MG63 (cell line): Measurements from ENCODE around the gene SVOPL. TPM values are rescaled to one million over a fixed set of nuclear protein-coding genes. Genes with fewer than 3 reads are reported as not detected.

Experiments used
- DNase-seq: peaks from one replicate; pipeline ENCODE4 v3.0.0-alpha.2; 2020
- H3K27me3 ChIP-seq: fragments of 250-450 bp; sonication (Bioruptor Pico); 2 replicates; pipeline ENCODE4 v1.5.1; 2020; ENCODE audit warnings: mild to moderate bottlenecking, moderate library complexity
- H3K36me3 ChIP-seq: fragments of 250-450 bp; sonication (Bioruptor Pico); 2 replicates; pipeline ENCODE4 v1.5.1; 2020; ENCODE audit warnings: mild to moderate bottlenecking, moderate library complexity
- H3K4me3 ChIP-seq: fragments of 250-450 bp; sonication (Bioruptor Pico); 2 replicates; pipeline ENCODE4 v1.5.1; 2020; ENCODE audit warnings: mild to moderate bottlenecking, moderate library complexity
- H3K9me3 ChIP-seq: fragments of 250-450 bp; sonication (Bioruptor Pico); 2 replicates; pipeline ENCODE4 v1.5.1; 2020; ENCODE audit warnings: mild to moderate bottlenecking, moderate library complexity
- total RNA-seq: library from RNA; depleted of rRNA; stranded (reverse); fragments of >200 nt; shearing (Covaris generic); gene quantifications from 2 replicates; pipeline ENCODE4 v1.2.3, GENCODE V29; 2014; ENCODE audit warnings: low replicate concordance

The SVOPL gene
- total RNA-seq, 1 experiment from 2014 or later = not detected

DNA sequence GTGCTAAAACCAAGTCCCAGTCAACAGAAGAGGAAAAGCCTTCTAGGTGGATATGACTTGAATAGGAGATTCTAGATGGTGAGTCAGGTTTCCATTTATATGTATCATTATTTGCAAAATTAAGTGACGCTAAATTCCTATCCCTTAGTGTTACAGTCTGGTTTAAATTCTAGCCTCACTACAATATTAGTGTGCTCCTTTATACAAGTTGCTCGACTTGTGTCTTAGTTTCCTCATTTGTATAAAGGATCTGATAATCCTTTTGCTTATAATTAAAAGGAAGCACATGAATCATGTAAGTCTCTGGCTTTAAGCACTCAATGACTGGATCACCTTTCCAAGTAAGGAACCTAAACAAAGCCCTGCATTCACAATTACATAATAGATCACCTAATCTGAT is 105.7 kb downstream of the SVOPL start:
- Histone ChIP-seq H3K4me3 (no peak overlapping the region), H3K27me3 (no peaks in the 10 kb centered on the region), H3K9me3 (no peaks in the 10 kb centered on the region), H3K36me3 (no peaks in the 10 kb centered on the region)
- DNase-seq = no peak

DNA sequence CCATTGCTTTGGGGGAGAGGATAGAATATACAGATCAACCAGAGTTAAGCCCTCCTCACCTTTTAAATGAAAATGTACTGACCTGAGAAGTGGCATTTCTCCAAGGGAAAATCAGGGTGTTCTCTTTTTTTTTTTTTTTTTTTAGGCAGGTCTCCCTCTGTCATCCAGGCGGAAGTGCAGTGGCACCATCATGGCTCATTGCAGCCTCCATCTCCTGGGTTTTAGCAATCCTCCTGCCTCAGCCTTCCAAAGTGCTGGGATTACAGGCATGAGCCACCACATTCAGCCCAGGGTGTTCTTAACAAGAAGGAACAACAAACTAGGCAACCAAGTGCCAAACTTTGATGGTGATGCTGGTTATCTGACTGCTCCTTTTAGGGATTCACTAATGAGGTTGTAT is 111.0 kb downstream of the SVOPL start:
- Histone ChIP-seq H3K36me3 (no peaks in the 10 kb centered on the region), H3K9me3 (no peaks in the 10 kb centered on the region), H3K27me3 (no peaks in the 10 kb centered on the region), H3K4me3 (no peak overlapping the region)
- no peak for DNase-seq

DNA sequence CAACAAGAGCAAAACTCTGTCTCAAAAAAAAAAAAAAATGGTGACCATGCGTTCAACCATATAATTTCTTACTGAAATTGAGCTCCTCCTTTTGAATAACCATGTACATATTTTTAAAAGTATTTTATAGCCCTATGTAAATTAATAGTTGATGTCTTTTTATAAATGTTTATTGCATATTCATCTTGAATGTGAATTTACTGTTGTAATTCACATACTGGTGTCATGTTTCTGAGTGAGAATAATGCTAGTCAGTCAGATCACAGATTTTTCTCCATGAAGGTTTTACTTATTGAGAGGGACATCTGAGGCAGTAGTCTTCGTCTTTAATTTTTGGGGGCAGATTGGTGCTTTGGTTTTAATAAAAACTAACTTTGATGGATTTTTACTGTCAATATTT is 112.2 kb downstream of the SVOPL start:
- H3K9me3 ChIP-seq = no peaks in the 10 kb centered on the region
- H3K27me3 ChIP-seq = no peaks in the 10 kb centered on the region
- peaks cover 5% of the 10 kb centered on the region; the same call in 1 of the 2 replicates for H3K36me3 ChIP-seq
- no peak for DNase-seq
- no peak overlapping the region for H3K4me3 ChIP-seq

DNA sequence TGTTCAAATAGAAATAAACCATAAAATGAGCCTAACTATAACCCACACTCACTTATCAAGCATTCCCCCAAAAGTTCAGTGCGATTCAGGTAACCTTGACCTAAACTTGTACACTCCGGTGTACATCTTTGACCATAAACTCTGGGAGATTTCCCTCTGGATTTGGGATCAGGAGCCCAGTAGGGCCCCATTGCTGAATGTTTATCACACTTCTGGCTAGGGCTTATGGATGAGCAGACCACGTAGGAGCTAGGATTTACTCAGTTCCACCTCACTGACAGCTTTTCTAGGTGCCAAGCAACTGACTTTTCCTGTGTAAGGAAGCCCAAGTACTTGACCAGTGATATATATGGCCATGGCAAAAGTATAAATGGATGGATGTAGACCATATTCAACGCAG is 113.7 kb downstream of the SVOPL start:
- Histone ChIP-seq H3K36me3 (peaks cover 5% of the 10 kb centered on the region; the same call in 1 of the 2 replicates), H3K27me3 (no peaks in the 10 kb centered on the region), H3K9me3 (no peaks in the 10 kb centered on the region), H3K4me3 (no peak overlapping the region)
- DNase-seq = no peak

DNA sequence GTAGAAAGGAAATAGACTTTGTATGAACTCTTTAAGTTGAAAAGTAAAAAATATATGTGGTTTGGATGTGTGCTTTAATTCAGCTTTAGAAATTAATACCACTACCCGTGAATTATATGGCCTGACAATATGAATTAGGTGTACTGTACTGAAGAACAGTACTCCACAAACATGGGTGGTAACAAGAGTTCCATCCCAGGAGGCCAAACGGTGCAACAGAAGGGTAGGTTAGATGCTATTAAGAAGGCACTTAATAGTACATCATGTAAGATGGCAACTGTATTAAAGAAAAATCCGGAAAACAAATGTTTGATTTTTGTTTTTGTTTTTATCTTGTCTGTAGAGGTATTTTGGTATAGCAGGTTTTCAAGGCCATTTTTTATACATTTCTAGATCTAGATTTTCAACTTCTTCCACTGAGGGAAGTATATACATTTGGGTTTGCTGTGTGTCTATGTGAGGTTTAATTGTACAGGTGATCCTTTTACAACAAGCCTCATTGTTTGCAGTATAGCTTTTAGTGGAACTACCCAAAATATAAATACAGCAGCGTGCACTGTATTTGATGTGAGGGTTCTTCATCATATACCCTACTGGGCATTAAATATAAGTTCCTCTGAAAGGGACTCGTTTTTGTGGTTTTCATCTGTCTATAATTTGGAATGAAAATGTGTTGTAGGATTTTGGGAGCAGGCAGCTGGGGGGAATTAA is 115.7 kb downstream of the SVOPL start:
- Histone ChIP-seq H3K27me3 (no peaks in the 10 kb centered on the region), H3K36me3 (peaks cover 5% of the 10 kb centered on the region; the same call in 1 of the 2 replicates), H3K9me3 (no peaks in the 10 kb centered on the region), H3K4me3 (no peak overlapping the region)
- no peak for DNase-seq

DNA sequence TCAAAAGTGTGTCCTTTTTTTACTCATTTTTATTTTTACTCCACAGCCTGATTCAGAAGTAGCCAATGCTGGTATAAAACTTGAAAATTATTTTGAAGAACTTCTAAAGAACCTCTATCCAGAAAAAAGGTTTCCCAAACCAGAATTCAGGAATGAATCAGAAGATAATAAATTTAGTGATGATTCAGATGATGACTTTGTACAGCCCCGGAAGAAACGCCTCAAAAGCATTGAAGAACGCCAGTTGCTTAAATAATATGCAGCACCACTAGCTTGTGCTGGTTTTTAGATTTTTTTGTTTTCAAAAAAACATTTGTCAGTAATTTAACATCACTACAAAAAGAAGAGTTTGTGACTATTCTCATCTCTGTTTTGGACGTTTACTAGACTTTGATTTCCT is 116.5 kb downstream of the SVOPL start:
- Histone ChIP-seq H3K27me3 (no peaks in the 10 kb centered on the region), H3K4me3 (no peak overlapping the region), H3K9me3 (no peaks in the 10 kb centered on the region), H3K36me3 (peaks cover 5% of the 10 kb centered on the region; the same call in 1 of the 2 replicates)
- no peak for DNase-seq

DNA sequence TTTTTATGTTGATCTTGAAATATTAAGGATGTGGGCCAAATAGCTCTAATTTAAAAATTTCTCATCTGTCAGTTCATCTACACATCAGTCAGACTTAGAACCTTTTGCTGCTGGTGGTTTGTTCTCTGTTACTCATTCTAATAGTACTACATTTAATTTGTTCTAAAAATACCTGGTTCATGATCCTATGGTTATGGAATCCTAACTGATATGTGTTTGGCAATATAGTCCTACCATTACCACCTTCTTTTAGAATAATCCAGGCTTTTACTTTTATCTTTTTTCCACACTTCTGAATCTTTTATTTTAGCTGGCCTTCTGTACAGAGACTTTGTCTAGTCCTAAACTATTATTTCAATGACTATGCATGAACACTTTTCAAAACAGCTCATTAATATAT is 116.9 kb downstream of the SVOPL start:
- peaks cover 5% of the 10 kb centered on the region; the same call in 1 of the 2 replicates for H3K36me3 ChIP-seq
- H3K4me3 ChIP-seq = no peak overlapping the region
- no peaks in the 10 kb centered on the region for H3K9me3 ChIP-seq
- no peak for DNase-seq
- H3K27me3 ChIP-seq = no peaks in the 10 kb centered on the region

DNA sequence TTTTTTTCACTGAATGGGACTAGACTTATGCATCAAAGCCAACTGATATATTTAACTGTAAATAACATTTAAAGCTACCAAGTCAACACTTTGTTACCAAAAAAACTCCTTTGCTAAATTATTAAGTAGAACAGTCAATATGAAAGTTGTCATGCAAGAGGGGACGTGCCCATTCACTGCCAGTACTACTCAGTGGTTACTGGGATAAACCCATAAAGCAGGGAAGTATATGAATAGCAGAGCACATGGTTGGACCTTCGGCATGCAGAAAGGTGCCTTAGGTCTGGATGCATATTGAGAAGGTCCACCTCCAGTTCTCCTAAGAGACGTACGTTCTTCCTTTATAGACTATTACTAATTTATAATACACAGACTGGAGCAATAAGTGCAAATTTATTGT is 120.1 kb downstream of the SVOPL start:
- no peaks in the 10 kb centered on the region for H3K9me3 ChIP-seq
- H3K36me3 ChIP-seq = peaks cover 5% of the 10 kb centered on the region; the same call in 1 of the 2 replicates
- DNase-seq = no peak
- no peaks in the 10 kb centered on the region for H3K27me3 ChIP-seq
- no peak overlapping the region for H3K4me3 ChIP-seq

DNA sequence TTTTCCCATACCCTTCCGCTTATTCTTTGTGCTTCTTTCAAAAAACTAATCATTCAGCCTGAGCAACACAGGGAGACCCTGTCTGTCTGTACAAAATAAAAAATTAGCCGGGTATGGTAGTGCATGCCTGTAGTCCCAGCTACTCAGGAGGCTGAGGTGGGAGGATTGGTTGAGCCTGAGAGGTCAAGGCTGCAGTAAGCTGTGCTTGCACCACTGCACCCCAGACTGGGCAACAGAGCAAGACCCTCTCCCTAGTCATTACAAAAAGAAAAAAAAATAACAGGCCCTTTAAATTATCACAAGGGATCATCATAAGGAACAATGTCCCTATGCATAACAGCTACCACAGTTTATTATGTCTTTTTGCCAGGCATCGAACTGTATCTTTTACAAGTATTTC is 121.5 kb downstream of the SVOPL start:
- Histone ChIP-seq H3K9me3 (no peaks in the 10 kb centered on the region), H3K4me3 (no peak overlapping the region), H3K36me3 (peaks cover 2% of the 10 kb centered on the region; the same call in 1 of the 2 replicates), H3K27me3 (no peaks in the 10 kb centered on the region)
- DNase-seq = no peak

DNA sequence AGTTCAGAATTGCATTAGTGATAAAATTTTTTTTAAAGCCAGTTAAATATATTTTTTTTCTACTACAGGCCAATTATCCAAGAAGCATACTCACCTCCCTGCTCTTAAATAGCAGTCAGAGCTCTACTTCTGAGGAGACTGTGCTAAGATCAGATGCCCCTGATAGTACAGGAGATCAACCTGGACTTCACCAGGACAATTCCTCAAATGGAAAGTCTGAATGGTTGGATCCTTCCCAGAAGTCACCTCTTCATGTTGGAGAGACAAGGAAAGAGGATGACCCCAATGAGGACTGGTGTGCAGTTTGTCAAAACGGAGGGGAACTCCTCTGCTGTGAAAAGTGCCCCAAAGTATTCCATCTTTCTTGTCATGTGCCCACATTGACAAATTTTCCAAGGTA is 122.0 kb downstream of the SVOPL start:
- Histone ChIP-seq H3K4me3 (no peak overlapping the region), H3K9me3 (no peaks in the 10 kb centered on the region), H3K36me3 (no peaks in the 10 kb centered on the region), H3K27me3 (no peaks in the 10 kb centered on the region)
- DNase-seq = no peak

DNA sequence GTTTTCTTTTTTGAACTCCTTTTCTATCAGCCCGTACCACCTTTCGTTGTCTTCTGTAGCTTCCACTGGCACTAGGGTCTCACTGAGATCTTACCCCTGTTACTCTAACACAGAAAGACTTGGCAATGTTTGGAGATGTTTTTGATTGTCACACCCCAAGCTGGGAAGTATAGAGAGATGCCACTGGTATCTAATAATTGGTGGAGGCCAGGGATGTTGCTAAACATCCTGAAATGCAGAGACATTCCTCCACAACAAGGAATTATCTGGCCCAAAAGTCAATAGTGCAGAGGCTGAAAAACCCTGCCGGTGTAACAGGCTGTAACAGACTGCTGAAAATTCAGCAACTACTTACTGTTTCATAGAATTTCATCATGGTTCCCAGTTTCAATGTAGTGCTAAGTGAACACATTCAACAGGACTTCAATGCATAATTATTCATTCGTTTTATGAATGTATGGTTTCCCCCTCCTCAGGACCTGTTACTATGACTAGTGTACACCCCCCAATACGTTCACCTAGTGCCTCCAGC is 125.2 kb downstream of the SVOPL start:
- Histone ChIP-seq H3K27me3 (no peaks in the 10 kb centered on the region), H3K9me3 (no peaks in the 10 kb centered on the region), H3K4me3 (no peak overlapping the region), H3K36me3 (peaks cover 4% of the 10 kb centered on the region)
- DNase-seq = no peak

DNA sequence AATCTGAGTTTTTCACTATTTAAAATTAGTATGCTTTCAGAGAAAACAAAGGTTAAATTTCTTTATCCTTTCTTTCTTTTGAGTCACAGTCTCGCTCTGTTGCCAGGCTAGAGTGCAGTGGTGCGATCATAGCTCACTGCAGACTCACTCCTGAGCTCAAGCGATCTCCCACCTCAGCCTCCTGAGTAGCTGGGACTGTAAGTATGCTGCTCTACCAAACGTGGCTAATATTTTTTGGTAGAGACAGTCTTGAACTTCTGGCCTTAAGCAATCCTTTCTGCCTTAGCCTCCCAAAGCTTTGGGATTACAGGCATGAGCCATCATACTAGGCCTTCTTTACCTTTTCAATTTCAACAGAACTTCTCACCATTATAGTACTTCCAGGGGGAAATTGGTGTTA is 127.4 kb downstream of the SVOPL start:
- H3K4me3 ChIP-seq = no peak overlapping the region
- peaks cover 4% of the 10 kb centered on the region for H3K36me3 ChIP-seq
- no peaks in the 10 kb centered on the region for H3K9me3 ChIP-seq
- no peaks in the 10 kb centered on the region for H3K27me3 ChIP-seq
- no peak for DNase-seq

DNA sequence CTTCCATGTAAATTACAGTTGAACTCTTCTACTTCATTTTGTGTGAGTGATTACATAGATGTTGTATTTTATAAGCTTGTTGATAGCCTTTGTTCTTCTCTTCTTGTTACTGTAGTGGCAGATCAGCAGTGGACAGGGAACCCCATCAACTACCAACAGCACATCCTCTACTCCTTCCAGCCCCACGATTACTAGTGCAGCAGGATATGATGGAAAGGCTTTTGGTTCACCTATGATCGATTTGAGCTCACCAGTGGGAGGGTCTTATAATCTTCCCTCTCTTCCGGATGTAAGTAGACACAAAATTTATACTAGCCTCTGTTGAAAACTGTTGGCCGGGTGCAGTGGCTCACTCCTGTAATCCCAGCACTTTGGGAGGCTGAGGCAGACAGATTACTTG is 130.4 kb downstream of the SVOPL start:
- Histone ChIP-seq H3K9me3 (no peaks in the 10 kb centered on the region), H3K27me3 (no peaks in the 10 kb centered on the region), H3K4me3 (no peak overlapping the region), H3K36me3 (peaks cover 17% of the 10 kb centered on the region)
- DNase-seq = no peak

DNA sequence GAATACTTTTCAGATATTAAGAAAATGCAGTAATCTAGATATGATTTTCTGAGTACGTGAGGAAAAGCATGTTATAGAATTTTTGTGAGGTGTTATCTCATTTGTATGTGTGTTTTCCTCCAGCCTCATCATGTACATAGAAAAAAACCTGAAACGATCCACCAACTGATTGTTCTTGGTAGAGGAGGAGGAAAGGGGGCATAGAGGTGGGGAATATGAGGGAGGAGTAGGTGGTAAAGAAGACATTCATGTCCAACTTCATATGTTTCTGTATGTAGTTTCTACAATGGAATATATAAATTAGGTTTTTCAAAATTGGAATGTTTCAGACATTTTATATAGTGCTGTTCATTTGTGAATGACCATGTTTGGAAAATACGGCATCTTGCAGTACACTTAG is 131.7 kb downstream of the SVOPL start:
- H3K27me3 ChIP-seq = no peaks in the 10 kb centered on the region
- H3K4me3 ChIP-seq = no peak overlapping the region
- no peak for DNase-seq
- H3K9me3 ChIP-seq = no peaks in the 10 kb centered on the region
- peaks cover 19% of the 10 kb centered on the region for H3K36me3 ChIP-seq

DNA sequence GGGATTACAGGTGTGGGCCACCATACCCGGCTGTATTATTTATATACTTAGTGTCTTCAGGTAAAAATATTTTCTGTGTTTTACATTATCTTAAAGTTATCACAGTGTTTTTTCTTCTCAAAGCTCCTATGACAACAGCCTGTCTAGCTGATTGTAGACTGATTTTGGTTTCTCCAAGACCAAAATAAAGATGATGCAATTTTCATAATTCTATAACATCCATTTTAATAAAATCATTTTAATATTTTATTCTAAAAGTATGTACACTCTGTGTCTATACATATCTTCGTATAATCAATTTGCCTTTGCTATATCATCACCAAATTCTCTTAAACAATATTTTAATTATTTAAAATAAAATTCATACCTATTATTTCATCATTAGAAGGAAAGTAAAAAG is 132.5 kb downstream of the SVOPL start:
- H3K4me3 ChIP-seq = no peak overlapping the region
- H3K9me3 ChIP-seq = no peaks in the 10 kb centered on the region
- no peak for DNase-seq
- H3K36me3 ChIP-seq = peaks cover 19% of the 10 kb centered on the region
- no peaks in the 10 kb centered on the region for H3K27me3 ChIP-seq

DNA sequence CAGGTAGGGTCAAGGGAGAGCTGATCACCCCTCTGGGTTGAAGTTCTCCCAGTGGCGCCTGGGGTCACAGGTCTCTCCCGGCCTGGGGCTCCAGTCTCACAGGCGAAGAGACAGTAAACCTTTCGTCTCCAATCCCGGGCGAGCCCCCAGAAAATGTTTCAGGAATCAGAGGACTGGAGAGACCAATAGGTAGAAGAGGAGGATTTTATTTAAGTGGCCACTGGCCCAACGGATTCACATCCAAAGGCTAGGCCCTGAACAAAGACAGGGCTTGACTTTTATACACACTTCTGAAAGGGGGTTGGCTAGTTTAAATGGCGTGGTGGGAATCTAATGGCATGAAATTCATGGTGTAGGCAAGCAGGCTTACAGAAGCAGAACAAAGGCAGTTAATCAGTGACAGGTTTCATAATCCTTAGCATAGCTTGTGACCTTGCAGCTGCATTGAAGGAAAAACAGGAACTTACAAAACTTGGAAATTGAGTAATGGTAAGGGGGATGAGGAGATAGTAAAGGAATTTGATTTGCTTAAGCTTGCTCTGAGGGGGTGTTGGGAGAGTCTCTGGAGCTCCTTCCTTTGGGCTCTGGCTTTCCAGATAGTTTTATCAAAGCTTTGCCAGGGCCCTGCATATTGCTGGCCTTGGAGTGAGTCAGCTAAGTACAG is 135.6 kb downstream of the SVOPL start:
- Histone ChIP-seq H3K9me3 (no peaks in the 10 kb centered on the region), H3K27me3 (no peaks in the 10 kb centered on the region), H3K4me3 (no peak overlapping the region), H3K36me3 (peaks cover 15% of the 10 kb centered on the region)
- DNase-seq = no peak

DNA sequence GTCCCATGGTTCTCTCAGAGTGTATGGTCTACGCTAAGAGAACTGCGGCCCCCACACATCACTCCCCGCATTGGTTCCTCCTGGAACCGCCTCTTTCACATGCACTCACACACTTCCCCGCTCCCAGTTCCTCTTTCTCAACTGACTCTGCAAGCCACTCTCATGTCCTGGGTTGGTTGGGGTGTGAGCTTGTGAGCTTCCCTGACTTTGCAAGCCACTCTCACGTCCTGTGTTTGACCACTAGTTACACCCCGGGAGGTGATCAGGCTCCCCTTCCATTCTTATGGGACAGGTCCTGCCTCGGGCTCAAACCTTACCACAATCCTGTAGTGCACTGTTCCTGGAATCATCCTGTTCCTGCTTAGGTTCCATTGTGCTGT is 136.1 kb downstream of the SVOPL start:
- H3K4me3 ChIP-seq = no peak overlapping the region
- H3K27me3 ChIP-seq = no peaks in the 10 kb centered on the region
- H3K9me3 ChIP-seq = no peaks in the 10 kb centered on the region
- H3K36me3 ChIP-seq = peaks cover 15% of the 10 kb centered on the region
- DNase-seq = no peak

DNA sequence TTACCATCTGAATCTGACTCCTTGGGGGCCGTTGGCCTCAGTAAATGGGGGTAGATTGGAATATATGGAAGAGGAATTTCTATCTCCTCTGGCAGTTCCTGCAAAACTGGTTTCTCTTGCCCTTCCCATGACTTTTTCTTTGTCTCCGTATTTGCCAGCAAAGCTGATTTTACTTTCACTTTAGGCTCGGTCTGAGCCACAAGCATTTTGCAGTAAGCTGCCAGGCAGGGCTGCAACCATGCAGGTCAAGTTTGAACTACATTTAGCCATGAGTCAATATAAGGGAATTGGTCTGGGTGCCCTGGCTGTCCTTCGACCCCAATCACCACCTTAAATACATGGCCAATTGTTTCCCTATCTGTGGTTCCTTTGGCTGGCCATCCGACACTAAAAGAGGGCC is 136.8 kb downstream of the SVOPL start:
- no peak for DNase-seq
- Histone ChIP-seq H3K36me3 (peaks cover 15% of the 10 kb centered on the region), H3K4me3 (no peak overlapping the region), H3K9me3 (no peaks in the 10 kb centered on the region), H3K27me3 (no peaks in the 10 kb centered on the region)
